ENCODE data around the gene RAB3B. TPM values are rescaled to one million over a fixed set of nuclear protein-coding genes. Genes with fewer than 3 reads are reported as not detected.

RAB3B gene
- total RNA-seq, 1 donor from 2014 or later, result 20.4 TPM

DNA sequence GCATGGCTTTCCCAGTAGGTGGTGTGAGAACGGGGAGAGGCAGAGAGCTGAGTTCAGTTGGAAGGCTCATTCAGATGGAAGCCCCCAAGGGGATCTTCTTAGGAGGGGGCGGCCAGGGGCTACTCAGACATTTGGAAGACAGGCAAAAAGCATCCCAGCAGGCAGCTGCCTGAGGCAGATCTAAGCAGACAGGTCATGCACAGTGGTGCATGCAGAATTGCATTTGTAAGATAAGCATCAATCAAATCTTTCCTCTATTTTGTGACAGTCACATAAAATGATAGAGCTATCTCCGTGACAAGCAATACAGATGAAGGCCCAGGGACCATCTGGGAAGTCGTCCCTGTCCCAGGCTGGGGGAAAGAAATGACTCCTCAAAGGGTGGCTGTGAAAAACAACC, 3.8 kb downstream of the RAB3B start:
- H3K4me2 ChIP-seq, result no peak overlapping the region
- no peaks in the 10 kb centered on the region for H3K36me3 ChIP-seq
- DNase-seq (ENCODE audit: low spot score), result no peak
- Mint-ChIP-seq H3K4me1 (peaks cover 19% of the 10 kb centered on the region), H3K27ac (no peak overlapping the region), H3K4me3 (no peak overlapping the region), H3K9me3 (no peaks in the 10 kb centered on the region), H3K27me3 (ENCODE audit: insufficient read depth, low read depth) (peaks cover 20% of the 10 kb centered on the region), H3K36me3 (peaks cover 4% of the 10 kb centered on the region)
- H3K79me2 ChIP-seq (ENCODE audit: low read depth), result peaks cover 28% of the 10 kb centered on the region
- H3K4me3 ChIP-seq, result no peak overlapping the region
- H3K27me3 ChIP-seq, result peaks cover 6% of the 10 kb centered on the region
- TF ChIP-seq EZH2 (IDR thresholded peaks at IDR 0.05) (no peak), EZH2phosphoT487 (IDR thresholded peaks at IDR 0.05) (no peak), CTCF (IDR thresholded peaks at IDR 0.05) (no peak)
- no peaks in the 10 kb centered on the region for H3K9me3 ChIP-seq (ENCODE audit: low read depth)
- H4K20me1 ChIP-seq (ENCODE audit: low read depth), result no peaks in the 10 kb centered on the region
- no peak overlapping the region for H2AFZ ChIP-seq (replicated peaks)
- no peak overlapping the region for H3K9ac ChIP-seq
- H3K4me1 ChIP-seq, result no peaks in the 10 kb centered on the region
- peaks cover 19% of the 10 kb centered on the region for H3F3A ChIP-seq (ENCODE audit: low read depth)
- H3K27ac ChIP-seq, result no peak overlapping the region

GRCh38 chr1:51982161-51982560, 8.3 kb downstream of the RAB3B start:
- peaks cover 7% of the 10 kb centered on the region for H3F3A ChIP-seq (ENCODE audit: low read depth)
- H3K4me3 Mint-ChIP-seq, result no peak overlapping the region
- no peaks in the 10 kb centered on the region for H4K20me1 ChIP-seq (ENCODE audit: low read depth)
- no peak overlapping the region for H3K27ac Mint-ChIP-seq
- peaks cover 4% of the 10 kb centered on the region for H3K27me3 Mint-ChIP-seq (ENCODE audit: insufficient read depth, low read depth)
- H3K79me2 ChIP-seq (ENCODE audit: low read depth), result peaks cover 10% of the 10 kb centered on the region
- TF ChIP-seq EZH2phosphoT487 (IDR thresholded peaks at IDR 0.05) (no peak), EZH2 (IDR thresholded peaks at IDR 0.05) (no peak), CTCF (IDR thresholded peaks at IDR 0.05) (no peak)
- H3K9me3 Mint-ChIP-seq, result no peaks in the 10 kb centered on the region
- H3K4me3 ChIP-seq, result no peak overlapping the region
- no peak overlapping the region for H3K9ac ChIP-seq
- DNase-seq (ENCODE audit: low spot score), result no peak
- H2AFZ ChIP-seq (replicated peaks), result no peak overlapping the region
- H3K36me3 Mint-ChIP-seq, result no peaks in the 10 kb centered on the region
- H3K4me1 ChIP-seq, result no peaks in the 10 kb centered on the region
- no peak overlapping the region for H3K27ac ChIP-seq
- H3K27me3 ChIP-seq, result no peaks in the 10 kb centered on the region
- H3K4me1 Mint-ChIP-seq, result peaks cover 5% of the 10 kb centered on the region
- no peak overlapping the region for H3K4me2 ChIP-seq
- H3K36me3 ChIP-seq, result no peaks in the 10 kb centered on the region
- H3K9me3 ChIP-seq (ENCODE audit: low read depth), result no peaks in the 10 kb centered on the region

GRCh38 chr1:51981555-51981954, 8.9 kb downstream of the RAB3B start:
- Histone ChIP-seq H3K9ac (no peak overlapping the region), H3K4me2 (no peak overlapping the region), H3K4me3 (no peak overlapping the region), H3K27ac (no peak overlapping the region), H3K9me3 (ENCODE audit: low read depth) (no peaks in the 10 kb centered on the region), H3F3A (ENCODE audit: low read depth) (peaks cover 7% of the 10 kb centered on the region), H3K4me1 (no peaks in the 10 kb centered on the region), H3K36me3 (no peaks in the 10 kb centered on the region), H3K79me2 (ENCODE audit: low read depth) (peaks cover 10% of the 10 kb centered on the region), H3K27me3 (no peaks in the 10 kb centered on the region), H2AFZ (replicated peaks) (no peak overlapping the region), H4K20me1 (ENCODE audit: low read depth) (no peaks in the 10 kb centered on the region)
- no peak overlapping the region for H3K27ac Mint-ChIP-seq
- no peak for TF ChIP-seq EZH2 (IDR thresholded peaks at IDR 0.05)
- H3K27me3 Mint-ChIP-seq (ENCODE audit: insufficient read depth, low read depth), result peaks cover 5% of the 10 kb centered on the region
- no peaks in the 10 kb centered on the region for H3K36me3 Mint-ChIP-seq
- no peaks in the 10 kb centered on the region for H3K9me3 Mint-ChIP-seq
- no peak overlapping the region for H3K4me3 Mint-ChIP-seq
- no peak for DNase-seq (ENCODE audit: low spot score)
- H3K4me1 Mint-ChIP-seq, result peaks cover under 1% of the 10 kb centered on the region

- no peak overlapping the region for H3K27ac Mint-ChIP-seq
- no peaks in the 10 kb centered on the region for H3K36me3 ChIP-seq
- TF ChIP-seq CTCF (IDR thresholded peaks at IDR 0.05), result no peak
- TF ChIP-seq EZH2 (IDR thresholded peaks at IDR 0.05), result no peak
- TF ChIP-seq EZH2phosphoT487 (IDR thresholded peaks at IDR 0.05), result no peak
- no peaks in the 10 kb centered on the region for H3K27me3 ChIP-seq
- H3K4me3 ChIP-seq, result no peak overlapping the region
- no peaks in the 10 kb centered on the region for H3F3A ChIP-seq (ENCODE audit: low read depth)
- peaks cover 8% of the 10 kb centered on the region for H3K4me1 Mint-ChIP-seq
- no peak for DNase-seq (ENCODE audit: low spot score)
- H4K20me1 ChIP-seq (ENCODE audit: low read depth), result no peaks in the 10 kb centered on the region
- H3K4me3 Mint-ChIP-seq, result no peak overlapping the region
- peaks cover 3% of the 10 kb centered on the region for H3K36me3 Mint-ChIP-seq
- H3K9ac ChIP-seq, result no peak overlapping the region
- H3K9me3 ChIP-seq (ENCODE audit: low read depth), result no peaks in the 10 kb centered on the region
- peaks cover 3% of the 10 kb centered on the region for H3K27me3 Mint-ChIP-seq (ENCODE audit: insufficient read depth, low read depth)
- H3K27ac ChIP-seq, result no peak overlapping the region
- H3K79me2 ChIP-seq (ENCODE audit: low read depth), result peaks cover 4% of the 10 kb centered on the region
- H3K4me1 ChIP-seq, result no peaks in the 10 kb centered on the region
- H3K9me3 Mint-ChIP-seq, result no peaks in the 10 kb centered on the region
- no peak overlapping the region for H3K4me2 ChIP-seq
- H2AFZ ChIP-seq (replicated peaks), result no peak overlapping the region
Measured at GRCh38 chr1:51978099-51978498, 12.4 kb downstream of the RAB3B start.
